GM18519 (cell line): Measurements from ENCODE around the gene FOXP1.

Experiments
- ATAC-seq: cut with Tn5 transposase; IDR thresholded peaks from one replicate; pipeline ENCODE4 v1.9.1; 2021; ENCODE audit warnings: mild to moderate bottlenecking, moderate library complexity; ENCODE audit not compliant: unreplicated experiment, low FRiP score

FOXP1 gene

GRCh38 chr3:71388535-71389120, 194.9 kb downstream of the FOXP1 start:
- ATAC-seq = no peak

- no peak for ATAC-seq
Observed at GRCh38 chr3:71387586-71387985, 195.9 kb downstream of the FOXP1 start.

GRCh38 chr3:71384837-71385716, 198.5 kb downstream of the FOXP1 start:
- no peak for ATAC-seq

- ATAC-seq = no peak
Observed at GRCh38 chr3:71384388-71384787, 199.1 kb downstream of the FOXP1 start.

- no peak for ATAC-seq
Observed at GRCh38 chr3:71380096-71380495, 203.4 kb downstream of the FOXP1 start.

- ATAC-seq = no peak
Observed at GRCh38 chr3:71378509-71378908, 205.0 kb downstream of the FOXP1 start.

- ATAC-seq = no peak
Observed at GRCh38 chr3:71376911-71377310, 206.6 kb downstream of the FOXP1 start.

- no peak for ATAC-seq
Observed at GRCh38 chr3:71376503-71376902, 207.0 kb downstream of the FOXP1 start.

GRCh38 chr3:71374582-71374981, 208.9 kb downstream of the FOXP1 start:
- no peak for ATAC-seq

GRCh38 chr3:71372911-71373637, 210.5 kb downstream of the FOXP1 start:
- no peak for ATAC-seq

GRCh38 chr3:71372241-71372768, 211.2 kb downstream of the FOXP1 start:
- ATAC-seq = no peak

GRCh38 chr3:71371282-71371681, 212.2 kb downstream of the FOXP1 start:
- ATAC-seq = no peak

- ATAC-seq = no peak
Observed at GRCh38 chr3:71370467-71370866, 213.1 kb downstream of the FOXP1 start.

- no peak for ATAC-seq
Observed at GRCh38 chr3:71369701-71370391, 213.7 kb downstream of the FOXP1 start.

- no peak for ATAC-seq
Observed at GRCh38 chr3:71366988-71367604, 216.4 kb downstream of the FOXP1 start.

- no peak for ATAC-seq
Observed at GRCh38 chr3:71361334-71361890, 222.1 kb downstream of the FOXP1 start.

- ATAC-seq = peak; percentile 95
Observed at GRCh38 chr3:71360764-71361163, 222.8 kb downstream of the FOXP1 start.

- ATAC-seq = no peak
Observed at GRCh38 chr3:71360180-71360579, 223.3 kb downstream of the FOXP1 start.

GRCh38 chr3:71358243-71358642, 225.3 kb downstream of the FOXP1 start:
- ATAC-seq = no peak

GRCh38 chr3:71356265-71356664, 227.3 kb downstream of the FOXP1 start:
- ATAC-seq = no peak
